IMR-90 (cell line): ENCODE measurements around the gene VSNL1. TPM values are rescaled to one million over a fixed set of nuclear protein-coding genes. Genes with fewer than 3 reads are reported as not detected.

Source experiments
- ATAC-seq: fragments of 200-7000 bp; cut with Tn5 transposase; 2 replicates; pipeline ENCODE4 v1.9.1; 2020; ENCODE audit warnings: low read depth, mild to moderate bottlenecking, moderate library complexity
- BruUV-seq: library from RNA; stranded (reverse); fragments of 400-500 nt; replicated peaks from 2 replicates; lab custom pipeline; 2021; lab: Mats Ljungman, UMichigan
- CTCF ChIA-PET: fragments of 300-600 bp; formaldehyde crosslinking; extraction: SDS; loops from one replicate; lab custom pipeline; 2021; ENCODE audit warnings: antibody characterized with exemption; lab: Yijun Ruan, JAX
- POLR2A ChIA-PET: fragments of 300-600 bp; sonication (Branson Sonifier 250); formaldehyde crosslinking; loops from one replicate; lab custom pipeline; 2022; ENCODE audit warnings: antibody characterized with exemption; ENCODE audit not compliant: unreplicated experiment; lab: Charles Lee
- DNase-seq: peaks from one replicate; pipeline ENCODE4 v3.0.0; 2013
- H2AFZ ChIP-seq: replicated peaks from 2 replicates; pipeline ENCODE3; 2013; ENCODE audit warnings: low read length, mild to moderate bottlenecking; ENCODE audit not compliant: poor library complexity
- H2AK5ac ChIP-seq: 2 replicates; pipeline ENCODE4 v1.6.1; 2013; ENCODE audit warnings: low read depth, low read length, inconsistent platforms
- H2AK9ac ChIP-seq: replicated peaks from 2 replicates; pipeline ENCODE3; 2013; ENCODE audit warnings: mild to moderate bottlenecking, low read depth, low read length, moderate library complexity; ENCODE audit not compliant: poor library complexity
- H2BK120ac ChIP-seq: 2 replicates; pipeline ENCODE4 v1.6.1; 2013; ENCODE audit warnings: low read depth, low read length, inconsistent platforms
- H2BK15ac ChIP-seq: 3 replicates; pipeline ENCODE4 v1.6.1; 2013; ENCODE audit warnings: low read depth, low read length, inconsistent platforms
- H2BK20ac ChIP-seq: 2 replicates; pipeline ENCODE4 v1.6.1; 2013; ENCODE audit warnings: low read depth, mild to moderate bottlenecking, inconsistent platforms, low read length, moderate library complexity
- H2BK5ac ChIP-seq: 2 replicates; pipeline ENCODE4 v1.6.1; 2013; ENCODE audit warnings: mild to moderate bottlenecking, low read depth, low read length, inconsistent platforms; ENCODE audit not compliant: poor library complexity, severe bottlenecking
- H3K14ac ChIP-seq: replicated peaks from 2 replicates; pipeline ENCODE4 v1.6.1; 2013; ENCODE audit warnings: low read depth, low read length, inconsistent platforms
- H3K18ac ChIP-seq: 2 replicates; pipeline ENCODE4 v1.6.1; 2013; ENCODE audit warnings: low read depth, low read length, control low read depth
- H3K23ac ChIP-seq: 2 replicates; pipeline ENCODE4 v1.6.1; 2013; ENCODE audit warnings: low read depth, low read length, inconsistent platforms
- H3K27ac ChIP-seq: 2 replicates; pipeline ENCODE4 v1.5.1; 2013; ENCODE audit warnings: mild to moderate bottlenecking, control low read depth, low read length; ENCODE audit not compliant: insufficient read depth
- H3K27me3 ChIP-seq: 2 replicates; pipeline ENCODE4 v1.6.1; 2013; ENCODE audit warnings: low read length; ENCODE audit not compliant: control insufficient read depth, insufficient read depth
- H3K36me3 ChIP-seq: 2 replicates; pipeline ENCODE4 v1.6.1; 2013; ENCODE audit warnings: low read length, mixed read lengths; ENCODE audit not compliant: control insufficient read depth, insufficient read depth
- H3K4ac ChIP-seq: 2 replicates; pipeline ENCODE4 v1.6.1; 2013; ENCODE audit warnings: low read depth, low read length, inconsistent platforms
- H3K4me1 ChIP-seq: 2 replicates; pipeline ENCODE4 v1.6.1; 2013; ENCODE audit warnings: low read length, mixed read lengths; ENCODE audit not compliant: control insufficient read depth, insufficient read depth
- H3K4me2 ChIP-seq: 2 replicates; pipeline ENCODE4 v1.6.1; 2013; ENCODE audit warnings: low read depth, mild to moderate bottlenecking, control low read depth, low read length, moderate library complexity
- H3K4me3 ChIP-seq: 2 replicates; pipeline ENCODE4 v1.5.1; 2013; ENCODE audit warnings: low read depth, mild to moderate bottlenecking, control low read depth, low read length, moderate library complexity; ENCODE audit not compliant: insufficient read depth
- H3K56ac ChIP-seq: 2 replicates; pipeline ENCODE4 v1.6.1; 2013; ENCODE audit warnings: low read length, inconsistent platforms; ENCODE audit not compliant: insufficient read depth; ENCODE audit errors: extremely low read depth
- H3K79me1 ChIP-seq, 2 experiments: 2 replicates each; pipeline ENCODE4 v1.6.1; 2013; ENCODE audit warnings: low read length in 2 of 2, inconsistent platforms in 1 of 2, low read depth in 1 of 2
- H3K9ac ChIP-seq: 2 replicates; pipeline ENCODE4 v1.6.1; 2013; ENCODE audit warnings: low read depth, low read length, control low read depth
- H3K9me1 ChIP-seq: 2 replicates; pipeline ENCODE4 v1.6.1; 2013; ENCODE audit warnings: low read length, inconsistent platforms; ENCODE audit not compliant: insufficient read depth
- H3K9me3 ChIP-seq: 2 replicates; pipeline ENCODE4 v1.6.1; 2013; ENCODE audit warnings: low read length; ENCODE audit not compliant: control insufficient read depth, insufficient read depth
- H4K20me1 ChIP-seq: 2 replicates; pipeline ENCODE4 v1.6.1; 2013; ENCODE audit warnings: low read length, inconsistent platforms; ENCODE audit not compliant: insufficient read depth
- H4K5ac ChIP-seq: 2 replicates; pipeline ENCODE4 v1.6.1; 2013; ENCODE audit warnings: mild to moderate bottlenecking, low read depth, low read length, control low read depth
- H4K8ac ChIP-seq, 2 experiments: 2 replicates each; pipeline ENCODE4 v1.6.1; 2013; ENCODE audit warnings: low read depth in 2 of 2, low read length in 2 of 2, control low read depth in 1 of 2, inconsistent platforms in 1 of 2
- H4K91ac ChIP-seq: 2 replicates; pipeline ENCODE4 v1.6.1; 2013; ENCODE audit warnings: low read depth, low read length, inconsistent platforms; ENCODE audit not compliant: insufficient read depth
- CEBPB ChIP-seq: IDR thresholded peaks from 2 replicates; pipeline ENCODE4 v1.6.1; 2012; ENCODE audit warnings: low read depth, low read length, improper control_type of control experiment
- CTCF ChIP-seq: conservative IDR thresholded peaks from 2 replicates; pipeline ENCODE4 v1.5.1; 2012; ENCODE audit warnings: mild to moderate bottlenecking, low read depth, low read length, improper control_type of control experiment
- FOS ChIP-seq: fragments of 150-350 bp; IDR thresholded peaks from 2 replicates; pipeline ENCODE4 v1.6.1; 2016; ENCODE audit warnings: low read depth, low read length
- MAFK ChIP-seq: IDR thresholded peaks from 2 replicates; pipeline ENCODE4 v1.6.1; 2012; ENCODE audit warnings: low read depth, low read length, improper control_type of control experiment
- NFE2L2 ChIP-seq: fragments of 150-350 bp; IDR thresholded peaks from 2 replicates; pipeline ENCODE4 v1.6.1; 2016; ENCODE audit warnings: low read depth, mild to moderate bottlenecking, low read length
- POLR2A ChIP-seq: IDR thresholded peaks from 2 replicates; pipeline ENCODE4 v1.6.1; 2012; ENCODE audit warnings: mild to moderate bottlenecking, low read depth, low read length
- RAD21 ChIP-seq: IDR thresholded peaks from 2 replicates; pipeline ENCODE4 v1.6.1; 2012; ENCODE audit warnings: low read length, improper control_type of control experiment
- RFX5 ChIP-seq: IDR thresholded peaks from 2 replicates; pipeline ENCODE4 v1.8.0; 2012; ENCODE audit warnings: low read depth, mild to moderate bottlenecking, low read length, moderate library complexity
- SMC3 ChIP-seq: fragments of 150-350 bp; IDR thresholded peaks from 2 replicates; pipeline ENCODE4 v1.6.1; 2016; ENCODE audit warnings: low read depth, mild to moderate bottlenecking, antibody characterized with exemption, low read length, moderate library complexity
- WGBS, 2 experiments: methylation state at CpG; one replicate each; pipeline versions ENCODE4 v1.1.5 to v1.1.7; 2013; ENCODE audit warnings: missing lambda C conversion rate in 2 of 2; ENCODE audit not compliant: insufficient read length in 1 of 2; ENCODE audit errors: extremely low coverage in 2 of 2; 5-methylcytosine and 5-hydroxymethylcytosine counted together
- dilution Hi-C: fragments of 300-500 bp; cut with HindIII; formaldehyde crosslinking; loops from one replicate; pipeline ENCODE4 v1.14.3; 2018; ENCODE audit warnings: low sequenced_read_pairs; ENCODE audit not compliant: unreplicated experiment
- in situ Hi-C: fragments of 300-500 bp; cut with MboI; formaldehyde crosslinking; loops from 3 replicates; pipeline ENCODE4 v1.14.3; 2019; ENCODE audit warnings: low sequenced_read_pairs, inconsistent platforms, mixed read lengths
- intact Hi-C: fragments of 100-400 bp; cut with micrococcal nuclease; formaldehyde crosslinking; loops from 2 replicates; pipeline ENCODE4 v1.10.0; 2022
- polyA plus RNA-seq, 3 experiments: library from polyadenylated mRNA; depleted of rRNA; stranded (reverse); fragments of >200 nt; gene quantifications; 2 replicates each; pipeline ENCODE4 v1.2.3, GENCODE V29; 2012; ENCODE audit warnings: low replicate concordance in 1 of 3
- total RNA-seq: library from RNA; depleted of rRNA; stranded (reverse); fragments of >200 nt; gene quantifications from 2 replicates; pipeline ENCODE4 v1.2.3, GENCODE V29; 2012

Gene VSNL1
- total and polyA plus RNA-seq, 2 of the 4 experiments (the other 2 are of a cell fraction) = 0.32 to 0.36 TPM

GRCh38 chr2:17646081-17646554 lies 105.6 kb downstream of the VSNL1 start:
- peaks cover 24% of the 10 kb centered on the region for H3K9me1 ChIP-seq
- no peak overlapping the region for H3K9ac ChIP-seq
- H3K27me3 ChIP-seq = no peaks in the 10 kb centered on the region
- H3K36me3 ChIP-seq = no peaks in the 10 kb centered on the region
- no peak overlapping the region for H3K4ac ChIP-seq
- H3K4me2 ChIP-seq = peak overlapping the region; percentile 37; the same call in 1 of the 2 replicates
- H2AFZ ChIP-seq = no peak overlapping the region
- H2BK5ac ChIP-seq = no peak overlapping the region
- dilution Hi-C loops (no loop called here), in situ Hi-C loops (no loop called here), intact Hi-C loops (loop anchor here (2.0 kb wide), 2 partner anchors 25 to 107 kb away; no protein-coding TSS in a partner anchor)
- H3K18ac ChIP-seq = no peak overlapping the region
- CTCF ChIA-PET = interaction anchor here (0.6 to 2.6 kb wide), 11 partner anchors 9 to 109 kb away, joined by 3 to 27 read pairs (median 4); no protein-coding TSS in a partner anchor
- BruUV-seq = no TSS peak
- H2AK5ac ChIP-seq = no peak overlapping the region
- ATAC-seq (peak; percentile 76), DNase-seq (peak; percentile 88)
- no CpG with 5 or more reads among the region's 3 CpGs for WGBS, 2 experiments
- H2BK20ac ChIP-seq = peak overlapping the region; percentile 22; the same call in 1 of the 2 replicates
- no peak overlapping the region for H2AK9ac ChIP-seq
- 0 out of 4 replicates have a peak overlapping the region, but pooled peaks of 1 of the 2 experiments have one; percentile 7 for H4K8ac ChIP-seq
- no peak overlapping the region for H4K91ac ChIP-seq
- H3K27ac ChIP-seq = no peak overlapping the region
- TF ChIP-seq CTCF (peak; percentile 91), RFX5 (peak; percentile 21; the same call in 1 of the 2 replicates), SMC3 (peak; percentile 67), RAD21 (peak; percentile 59), CEBPB (peak; percentile 94), FOS (peak; percentile 45; the same call in 1 of the 2 replicates), NFE2L2 (no peak), POLR2A (no peak), MAFK (no peak)
- no peaks in the 10 kb centered on the region for H4K20me1 ChIP-seq
- no peak overlapping the region for H2BK15ac ChIP-seq
- POLR2A ChIA-PET = interaction anchor here (1.4 kb wide), 1 partner anchor 10 kb away, joined by 6 read pairs; no protein-coding TSS in a partner anchor
- H3K56ac ChIP-seq = no peak overlapping the region
- peaks cover 21% of the 10 kb centered on the region for H3K4me1 ChIP-seq
- H3K9me3 ChIP-seq = no peaks in the 10 kb centered on the region
- H3K23ac ChIP-seq = no peak overlapping the region
- no peaks in the 10 kb centered on the region for H3K79me1 ChIP-seq
- H4K5ac ChIP-seq = no peak overlapping the region
- no peak overlapping the region for H2BK120ac ChIP-seq
- no peak overlapping the region for H3K4me3 ChIP-seq
- no peak overlapping the region; the same call in 1 of the 2 replicates for H3K14ac ChIP-seq
